GM19468 (cell line): ENCODE data around the gene LMTK3.

Source experiments
- ATAC-seq: cut with Tn5 transposase; IDR thresholded peaks from one replicate; pipeline ENCODE4 v1.9.1; 2021; ENCODE audit warnings: mild to moderate bottlenecking, moderate library complexity, moderate number of reproducible peaks; ENCODE audit not compliant: unreplicated experiment; ENCODE audit errors: extremely low read depth

Gene LMTK3

DNA sequence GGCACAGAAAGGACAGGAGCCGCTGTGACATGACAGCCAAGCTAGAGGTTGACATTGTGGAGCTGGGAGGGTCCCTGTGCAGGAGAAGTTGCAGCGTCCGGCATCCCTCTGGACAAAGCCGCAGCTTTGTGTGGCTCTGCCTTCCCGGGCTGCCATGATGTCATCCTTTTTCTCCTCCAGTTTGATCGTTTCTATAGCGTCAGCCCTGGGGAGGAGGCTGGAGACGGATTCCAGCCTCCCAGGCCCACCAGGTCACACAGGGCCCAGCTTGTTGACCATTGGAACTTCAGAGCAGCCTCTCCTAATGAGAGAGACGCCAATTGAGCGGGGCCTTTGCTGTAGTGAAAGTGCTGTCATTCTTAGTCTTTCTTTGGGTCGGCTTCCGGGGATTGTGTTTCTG lies 60.0 kb downstream of the LMTK3 start:
- ATAC-seq: no peak

DNA sequence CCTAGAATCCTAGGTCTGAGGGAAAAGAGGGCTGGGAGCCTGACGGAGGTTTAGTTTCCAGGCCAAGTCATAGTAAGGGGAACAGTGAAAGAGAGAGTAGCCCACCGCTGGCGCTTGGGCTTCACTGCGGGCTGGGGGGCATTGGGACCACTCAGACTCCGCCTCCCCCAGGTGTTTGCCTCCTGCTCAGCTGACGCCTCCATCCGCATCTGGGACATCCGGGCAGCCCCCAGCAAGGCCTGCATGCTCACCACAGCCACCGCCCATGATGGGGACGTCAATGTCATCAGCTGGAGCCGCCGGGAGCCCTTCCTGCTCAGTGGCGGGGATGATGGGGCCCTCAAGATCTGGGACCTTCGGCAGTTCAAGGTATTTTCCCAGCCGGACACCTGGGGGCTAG lies 60.8 kb downstream of the LMTK3 start:
- no peak for ATAC-seq

DNA sequence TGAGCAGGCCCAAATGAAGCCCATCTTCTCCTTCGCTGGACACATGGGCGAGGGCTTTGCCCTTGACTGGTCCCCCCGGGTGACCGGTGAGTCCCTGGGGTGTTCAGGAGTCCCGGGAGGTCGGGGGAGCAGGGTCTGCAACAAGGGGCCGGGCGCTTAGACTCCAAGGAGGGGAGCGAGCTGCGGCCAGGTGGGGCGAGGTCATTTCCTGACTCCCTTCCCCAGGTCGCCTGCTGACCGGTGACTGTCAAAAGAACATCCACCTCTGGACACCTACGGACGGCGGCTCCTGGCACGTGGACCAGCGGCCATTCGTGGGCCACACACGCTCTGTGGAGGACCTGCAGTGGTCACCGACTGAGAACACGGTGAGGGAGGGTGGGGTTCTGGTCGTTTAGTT lies 61.2 kb downstream of the LMTK3 start:
- ATAC-seq: no peak

DNA sequence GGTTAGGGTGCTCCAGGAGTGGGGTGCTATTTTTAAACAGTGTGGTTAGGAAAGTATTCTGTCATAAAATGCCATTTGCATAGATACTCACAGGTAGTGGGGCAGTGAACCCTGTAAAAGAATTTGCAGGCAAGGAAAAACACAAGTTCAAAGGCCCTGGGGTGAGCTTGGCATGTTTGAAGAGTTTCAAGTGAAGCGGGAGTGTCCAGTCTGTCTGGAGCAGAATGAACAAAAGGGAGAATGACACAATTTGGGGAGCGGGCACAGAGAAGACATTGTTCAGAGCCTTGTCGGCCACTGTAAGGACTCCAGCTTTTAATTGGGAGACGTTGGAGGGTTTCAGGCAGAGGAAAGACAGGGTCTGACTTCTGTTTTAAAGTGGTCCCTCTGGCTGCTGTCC lies 63.1 kb downstream of the LMTK3 start:
- no peak for ATAC-seq

DNA sequence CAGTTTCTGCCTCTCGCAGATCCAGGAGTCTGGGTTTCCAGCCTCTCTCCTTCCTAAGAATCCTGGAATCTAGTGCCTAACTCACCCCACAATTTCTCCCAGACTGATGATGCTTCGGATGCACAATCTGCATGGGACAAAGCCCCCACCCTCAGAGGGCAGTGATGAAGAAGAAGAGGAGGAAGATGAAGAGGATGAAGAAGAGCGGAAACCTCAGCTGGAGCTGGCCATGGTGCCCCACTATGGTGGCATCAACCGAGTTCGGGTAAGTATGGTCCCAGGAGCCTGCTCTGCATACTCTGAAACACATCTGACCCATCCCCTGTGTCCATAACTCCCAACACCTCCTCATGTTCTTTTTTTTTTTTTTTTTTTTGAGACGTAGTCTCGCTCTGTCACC lies 65.1 kb downstream of the LMTK3 start:
- ATAC-seq: no peak

DNA sequence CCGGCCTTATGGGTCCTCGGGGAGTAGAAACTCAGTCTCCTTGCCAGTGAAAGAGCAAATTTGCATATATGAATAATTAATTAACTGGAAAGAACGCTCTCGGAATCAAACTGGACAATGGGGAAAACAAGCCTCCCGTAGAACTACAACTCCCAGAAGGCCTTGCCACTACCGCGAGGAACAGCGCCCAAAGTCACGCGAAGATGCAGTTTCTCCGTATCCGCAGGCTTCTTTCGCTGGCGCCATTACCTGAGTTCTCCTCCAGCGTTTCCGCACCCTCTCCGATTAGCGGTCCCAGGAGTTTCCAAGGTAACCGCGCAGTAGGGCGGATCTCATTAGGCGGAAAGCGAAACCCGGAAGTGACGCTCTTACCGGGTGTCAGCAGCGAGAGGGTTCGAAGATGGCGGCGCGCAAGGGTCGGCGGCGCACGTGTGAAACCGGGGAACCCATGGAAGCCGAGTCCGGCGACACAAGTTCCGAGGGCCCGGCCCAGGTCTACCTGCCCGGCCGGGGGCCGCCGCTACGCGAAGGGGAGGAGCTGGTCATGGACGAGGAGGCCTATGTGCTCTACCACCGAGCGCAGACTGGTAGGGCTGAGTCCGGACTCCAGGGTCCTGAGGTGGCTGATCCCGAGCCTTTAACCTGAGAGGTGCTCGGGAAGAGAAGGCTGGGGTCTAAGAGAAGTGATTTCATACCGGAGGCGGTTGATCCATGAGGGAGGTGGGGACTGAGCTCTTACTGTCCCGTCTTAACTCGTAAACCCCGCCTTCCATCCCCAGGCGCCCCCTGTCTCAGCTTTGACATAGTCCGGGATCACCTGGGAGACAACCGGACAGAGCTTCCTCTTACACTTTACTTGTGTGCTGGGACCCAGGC lies 65.8 kb downstream of the LMTK3 start, which contains the start of gene GRWD1:
Gene GRWD1, plus strand, starts transcription at position 378 of the 876 bp plus-strand sequence. Its CDS starts 23 bp downstream, at position 401.
- no peak for ATAC-seq

DNA sequence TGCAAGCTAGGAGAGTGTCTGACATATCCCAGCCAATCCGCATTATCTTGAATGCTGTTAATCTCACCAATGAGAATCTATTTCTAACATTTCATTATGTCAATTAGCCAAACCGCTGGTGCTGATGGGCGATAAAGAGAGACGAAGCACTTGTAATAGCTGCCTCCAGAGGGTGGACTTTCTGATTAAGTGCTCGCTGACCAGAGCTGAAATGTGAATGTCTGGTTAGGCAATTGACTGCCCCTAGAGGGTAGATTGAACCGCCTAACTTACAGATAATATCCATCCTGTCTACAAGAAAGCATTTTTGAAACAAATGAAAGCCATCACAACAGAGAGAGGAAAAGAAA lies 66.4 kb downstream of the LMTK3 start:
- ATAC-seq: no peak

DNA sequence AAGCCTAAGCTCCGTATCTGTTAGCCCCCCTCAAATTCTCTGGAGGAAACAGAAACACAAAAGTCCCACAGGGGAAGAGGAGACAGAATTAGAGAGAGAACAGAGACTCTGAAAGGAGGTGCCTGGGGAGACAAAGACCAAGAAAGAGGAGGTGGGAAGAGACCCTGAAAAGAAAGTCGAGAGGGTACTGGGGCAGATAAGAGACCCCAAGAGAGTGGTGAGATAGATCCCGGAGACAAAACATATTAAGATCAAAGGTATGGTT lies 66.8 kb downstream of the LMTK3 start:
- ATAC-seq: no peak

DNA sequence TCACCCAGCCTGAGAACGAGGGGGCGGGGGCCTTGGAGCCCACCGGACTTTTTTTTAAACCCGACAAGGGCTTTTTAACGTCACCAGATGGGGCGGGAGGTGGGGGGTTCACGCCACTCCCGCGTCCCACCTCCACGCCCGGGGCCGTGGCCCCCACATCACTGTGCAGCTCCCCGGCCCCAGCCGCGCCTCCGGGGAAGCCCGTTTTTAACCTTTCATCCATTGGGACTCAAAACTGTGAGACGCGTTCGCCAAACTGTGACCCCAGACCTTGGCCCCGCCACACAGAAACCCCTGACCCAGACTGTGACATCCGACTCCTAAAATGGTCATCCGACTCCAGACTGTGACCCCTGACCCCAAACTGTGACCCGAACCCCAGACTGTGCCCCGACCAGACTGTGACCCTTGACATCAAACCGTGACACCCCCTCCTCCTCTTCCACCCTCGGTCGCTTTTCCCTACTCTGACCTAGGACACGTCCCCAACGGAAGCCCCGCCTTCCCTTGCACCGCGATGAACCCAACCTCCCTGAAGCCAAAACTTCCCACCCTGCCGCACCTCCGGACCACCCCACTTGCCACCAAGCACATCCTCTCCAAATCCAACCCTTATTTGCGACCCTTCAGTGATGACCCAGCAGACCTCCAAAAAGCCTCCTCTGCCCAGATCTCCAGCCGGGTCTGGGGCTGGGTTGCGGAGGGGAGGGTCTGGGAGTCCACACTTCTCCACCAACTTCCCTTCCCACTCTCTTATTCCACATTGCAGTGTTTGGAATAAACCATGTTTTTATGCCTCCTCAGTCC lies 67.3 kb downstream of the LMTK3 start:
- ATAC-seq: no peak

DNA sequence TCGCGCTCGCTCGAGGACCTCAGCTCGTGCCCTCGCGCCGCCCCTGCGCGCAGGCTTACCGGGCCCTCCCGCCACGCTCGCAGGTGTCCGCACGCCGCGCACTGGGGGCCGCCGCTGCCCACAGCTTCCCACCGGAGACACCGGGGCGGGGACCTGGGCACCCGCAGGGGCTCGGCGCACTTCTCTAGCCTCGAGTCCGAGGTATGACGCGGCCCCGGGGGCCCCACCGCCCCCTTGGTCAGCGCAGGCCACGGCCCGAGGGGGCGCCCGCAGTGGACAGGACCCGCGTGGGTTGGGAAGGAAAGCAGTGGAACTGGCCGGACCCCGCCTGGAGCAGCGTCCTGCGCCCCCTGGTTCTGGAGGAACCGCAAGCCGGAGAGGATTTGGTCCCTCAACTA lies 67.9 kb downstream of the LMTK3 start:
- ATAC-seq: no peak

DNA sequence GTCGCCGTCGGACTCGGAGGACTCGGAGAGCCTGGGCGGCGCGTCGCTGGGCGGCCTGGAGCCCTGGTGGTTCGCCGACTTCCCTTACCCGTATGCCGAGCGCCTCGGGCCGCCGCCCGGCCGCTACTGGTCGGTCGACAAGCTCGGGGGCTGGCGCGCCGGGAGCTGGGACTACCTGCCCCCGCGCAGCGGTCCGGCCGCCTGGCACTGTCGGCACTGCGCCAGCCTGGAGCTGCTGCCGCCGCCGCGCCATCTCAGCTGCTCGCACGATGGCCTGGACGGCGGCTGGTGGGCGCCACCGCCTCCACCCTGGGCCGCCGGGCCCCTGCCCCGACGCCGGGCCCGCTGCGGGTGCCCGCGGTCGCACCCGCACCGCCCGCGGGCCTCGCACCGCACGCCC lies 68.4 kb downstream of the LMTK3 start:
- no peak for ATAC-seq

DNA sequence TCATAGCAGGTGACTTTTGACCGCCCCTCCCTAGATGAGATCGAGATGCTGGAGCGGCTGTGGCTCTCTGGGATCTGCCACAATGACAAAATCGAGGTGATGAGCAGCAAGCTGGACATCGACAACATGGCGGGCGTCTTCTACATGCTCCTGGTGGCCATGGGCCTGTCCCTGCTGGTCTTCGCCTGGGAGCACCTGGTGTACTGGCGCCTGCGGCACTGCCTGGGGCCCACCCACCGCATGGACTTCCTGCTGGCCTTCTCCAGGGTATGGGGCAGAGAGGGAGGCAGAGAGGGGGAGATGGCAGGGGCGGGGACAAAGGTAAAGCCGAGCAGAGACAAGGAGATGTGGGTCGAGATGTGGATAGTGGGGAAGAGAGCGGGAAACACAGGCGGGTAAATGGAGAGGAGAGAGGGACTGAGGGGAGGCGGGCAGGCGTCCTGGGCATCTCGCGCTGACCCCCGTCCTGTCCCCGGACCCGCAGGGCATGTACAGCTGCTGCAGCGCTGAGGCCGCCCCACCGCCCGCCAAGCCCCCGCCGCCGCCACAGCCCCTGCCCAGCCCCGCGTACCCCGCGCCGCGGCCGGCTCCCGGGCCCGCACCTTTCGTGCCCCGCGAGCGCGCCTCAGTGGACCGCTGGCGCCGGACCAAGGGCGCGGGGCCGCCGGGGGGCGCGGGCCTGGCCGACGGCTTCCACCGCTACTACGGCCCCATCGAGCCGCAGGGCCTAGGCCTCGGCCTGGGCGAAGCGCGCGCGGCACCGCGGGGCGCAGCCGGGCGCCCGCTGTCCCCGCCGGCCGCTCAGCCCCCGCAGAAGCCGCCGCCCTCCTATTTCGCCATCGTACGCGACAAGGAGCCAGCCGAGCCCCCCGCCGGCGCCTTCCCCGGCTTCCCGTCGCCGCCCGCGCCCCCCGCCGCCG lies 69.3 kb downstream of the LMTK3 start:
- no peak for ATAC-seq

DNA sequence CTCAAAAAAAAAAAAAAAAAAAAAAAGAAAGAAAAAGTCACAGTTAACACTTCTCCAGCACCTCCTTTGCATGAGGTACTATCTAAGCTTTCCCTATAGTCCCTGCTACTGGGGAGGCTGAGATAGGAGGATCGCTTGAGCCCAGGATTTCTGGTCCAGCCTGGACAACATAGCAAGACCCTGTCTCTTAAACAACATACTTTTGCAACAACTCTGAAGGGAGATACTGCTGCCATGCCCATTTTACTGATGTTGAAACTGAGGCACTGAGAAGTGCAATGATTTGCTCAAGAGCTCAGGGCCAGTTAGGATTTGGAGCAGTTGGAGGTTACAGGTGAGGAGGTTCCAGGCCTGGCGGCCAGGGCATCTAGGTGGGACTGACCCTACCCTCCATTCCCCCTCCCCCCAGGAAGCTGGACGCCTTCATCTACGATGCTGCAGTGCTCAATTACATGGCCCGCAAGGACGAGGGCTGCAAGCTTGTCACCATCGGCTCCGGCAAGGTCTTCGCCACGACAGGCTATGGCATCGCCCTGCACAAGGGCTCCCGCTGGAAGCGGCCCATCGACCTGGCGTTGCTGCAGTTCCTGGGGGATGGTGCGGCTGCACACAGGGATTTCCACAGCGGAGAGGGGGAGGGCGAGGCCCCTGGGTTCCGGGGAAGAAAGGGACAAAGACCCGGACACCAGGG lies 70.1 kb downstream of the LMTK3 start:
- ATAC-seq: no peak

DNA sequence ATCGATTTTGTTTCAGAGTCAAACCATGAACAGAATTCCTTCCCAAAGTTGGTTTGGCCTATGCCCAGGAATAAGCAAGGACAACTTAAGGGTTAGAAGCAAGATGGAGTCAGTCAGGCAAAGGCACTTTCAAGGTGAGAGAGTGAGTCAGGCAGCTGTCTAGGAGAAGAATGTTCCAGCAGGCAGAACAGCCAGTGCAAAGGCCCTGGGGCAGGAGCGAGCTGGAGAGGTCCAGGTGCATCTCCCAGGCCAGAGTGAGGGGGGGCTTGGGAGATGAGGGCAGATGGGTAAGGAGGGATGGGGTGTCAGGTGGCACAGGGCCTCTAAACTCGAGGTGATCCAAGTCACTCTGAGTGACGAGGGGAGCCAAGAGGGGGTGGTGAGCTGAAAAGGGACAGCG lies 75.0 kb downstream of the LMTK3 start:
- no peak for ATAC-seq
